Panc1 (cell line): ENCODE data around the gene FOCAD. TPM values are rescaled to one million over a fixed set of nuclear protein-coding genes. Genes with fewer than 3 reads are reported as not detected.

Experiments
- ATAC-seq: fragments of 200-7000 bp; cut with Tn5 transposase; 2 replicates; pipeline ENCODE4 v1.9.1; 2020; ENCODE audit warnings: mild to moderate bottlenecking, moderate library complexity
- BruUV-seq: library from RNA; stranded (reverse); fragments of 400-500 nt; replicated peaks from 2 replicates; lab custom pipeline; 2021; lab: Mats Ljungman, UMichigan
- CTCF ChIA-PET: fragments of 300-600 bp; sonication (Branson Sonifier 250); formaldehyde crosslinking; loops from one replicate; lab custom pipeline; 2022; ENCODE audit warnings: antibody characterized with exemption; lab: Charles Lee
- POLR2A ChIA-PET: fragments of 300-600 bp; sonication (Branson Sonifier 250); formaldehyde crosslinking; loops from one replicate; lab custom pipeline; 2022; ENCODE audit warnings: antibody characterized with exemption; lab: Charles Lee
- DNase-seq: peaks from one replicate; pipeline ENCODE4 v3.0.0-alpha.2; 2010; ENCODE audit warnings: low read depth, low spot score
- H3K27ac ChIP-seq: 2 replicates; pipeline ENCODE4 v1.5.1; 2011; ENCODE audit warnings: mild to moderate bottlenecking, low read length, inconsistent platforms
- H3K27me3 ChIP-seq: fragments of 200-500 bp; sonication (Bioruptor generic); 2 replicates; pipeline ENCODE4 v1.6.0; 2014; ENCODE audit warnings: low read length, inconsistent platforms; ENCODE audit not compliant: control insufficient read depth, insufficient read depth
- H3K36me3 ChIP-seq: fragments of 200-500 bp; sonication (Bioruptor generic); 2 replicates; pipeline ENCODE4 v1.5.1; 2014; ENCODE audit warnings: inconsistent platforms, mild to moderate bottlenecking, low read length, moderate library complexity; ENCODE audit not compliant: control insufficient read depth, insufficient read depth
- H3K4me1 ChIP-seq: 2 replicates; pipeline ENCODE4 v1.5.1; 2011; ENCODE audit warnings: inconsistent platforms, mild to moderate bottlenecking, low read length, moderate library complexity; ENCODE audit not compliant: control insufficient read depth, insufficient read depth
- H3K4me3 ChIP-seq, 2 experiments: 2 replicates each; pipeline ENCODE4 v1.5.1; 2011 to 2012; ENCODE audit warnings: low read depth in 2 of 2, low read length in 2 of 2, mild to moderate bottlenecking in 2 of 2, inconsistent platforms in 1 of 2, moderate library complexity in 1 of 2
- H3K9me3 ChIP-seq: fragments of 200-500 bp; sonication (Bioruptor generic); 2 replicates; pipeline ENCODE4 v1.5.1; 2014; ENCODE audit warnings: low read depth, mild to moderate bottlenecking, inconsistent platforms, low read length, moderate library complexity; ENCODE audit not compliant: control insufficient read depth, insufficient read depth
- POLR2AphosphoS5 ChIP-seq: IDR thresholded peaks from 2 replicates; pipeline ENCODE4 v1.6.1; 2012; ENCODE audit warnings: mild to moderate bottlenecking, low read depth, low read length, moderate library complexity
- SIN3A ChIP-seq: IDR thresholded peaks from 2 replicates; pipeline ENCODE4 v1.6.1; 2012; ENCODE audit warnings: low read depth, mild to moderate bottlenecking, low read length, moderate library complexity, borderline replicate concordance; ENCODE audit not compliant: insufficient read depth
- TCF7L2 ChIP-seq: IDR thresholded peaks from 2 replicates; pipeline ENCODE4 v1.6.1; 2011; ENCODE audit warnings: mild to moderate bottlenecking, low read depth, low read length, inconsistent platforms
- in situ Hi-C: cut with HindIII; loops from 2 replicates; pipeline ENCODE4 v1.10.0; 2016; ENCODE audit warnings: low sequenced_read_pairs, low pct_unique_long_range_greater_than_20kb
- intact Hi-C: fragments of 100-400 bp; cut with micrococcal nuclease; formaldehyde crosslinking; loops from one replicate; pipeline ENCODE4 v1.10.0; 2022; ENCODE audit not compliant: unreplicated experiment
- total RNA-seq: library from RNA; stranded (reverse); gene quantifications from one replicate; pipeline ENCODE4 v1.2.1, GENCODE V29; 2021; ENCODE audit not compliant: unreplicated experiment
- TF ChIP-seq, protein P1 (sequence below), 2 experiments: IDR thresholded peaks; 2 replicates each; pipeline ENCODE4 v1.6.1; 2011 to 2012; ENCODE audit warnings: low read depth in 2 of 2, control low read depth in 1 of 2, low read length in 1 of 2, mild to moderate bottlenecking in 1 of 2, moderate library complexity in 1 of 2; ENCODE audit not compliant: insufficient read depth in 1 of 2
- TF ChIP-seq, protein P2 (sequence below): fragments of 450-650 bp; IDR thresholded peaks from 2 replicates; pipeline ENCODE4 v1.5.1; 2017; ENCODE audit warnings: mild to moderate bottlenecking

FOCAD gene
- total RNA-seq, 1 experiment from 2014 or later: 9.8 TPM

DNA sequence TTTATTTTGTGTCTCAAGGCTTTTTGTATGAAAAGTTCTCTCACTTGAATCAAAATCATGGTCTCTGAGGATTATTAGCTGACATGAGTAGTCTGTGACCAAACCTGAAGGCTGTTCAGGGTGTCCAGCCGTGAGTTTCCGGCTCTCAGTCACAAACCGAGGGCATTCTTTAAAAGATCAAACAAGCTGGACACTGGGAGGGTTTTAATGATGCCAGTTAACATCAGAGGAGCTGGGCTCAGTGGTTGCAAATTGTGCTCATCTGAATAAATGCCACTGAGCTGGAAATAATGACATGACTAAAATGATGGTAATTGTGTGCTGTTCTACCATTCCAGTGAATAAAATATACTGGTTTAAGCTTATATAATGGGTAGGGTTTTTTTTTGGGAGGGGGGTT lies 153.1 kb downstream of the FOCAD start:
- in situ Hi-C loops (no loop called here), intact Hi-C loops (no loop called here)
- H3K9me3 ChIP-seq: no peaks in the 10 kb centered on the region
- no peak overlapping the region for H3K4me3 ChIP-seq
- DNase-seq (no peak), ATAC-seq (no peak)
- TF ChIP-seq TCF7L2 (no peak), POLR2AphosphoS5 (no peak), SIN3A (no peak)
- H3K27me3 ChIP-seq: no peaks in the 10 kb centered on the region
- no TSS peak for BruUV-seq
- no peaks in the 10 kb centered on the region for H3K4me1 ChIP-seq
- POLR2A ChIA-PET: no interaction called here
- no peaks in the 10 kb centered on the region for H3K36me3 ChIP-seq
- H3K27ac ChIP-seq: no peak overlapping the region
- CTCF ChIA-PET: no interaction called here

DNA sequence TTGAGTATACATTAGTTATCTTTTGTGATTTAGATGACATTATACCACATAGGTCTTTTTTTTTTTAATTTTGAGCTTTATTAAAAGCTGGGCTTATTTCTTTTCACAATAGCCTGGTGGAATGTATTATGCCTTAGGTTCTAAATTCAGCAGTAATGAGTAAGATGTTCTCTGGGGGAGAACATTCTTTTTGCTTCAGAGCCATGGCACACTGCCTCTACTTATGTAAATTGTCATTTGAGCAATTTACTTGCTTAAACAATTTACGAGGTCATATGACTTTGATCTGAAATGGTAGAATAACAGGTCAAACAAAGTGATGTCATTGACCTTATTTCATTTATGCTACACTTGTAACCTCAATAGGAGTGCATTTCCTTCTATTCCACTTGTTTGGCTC lies 154.2 kb downstream of the FOCAD start:
- no peak overlapping the region for H3K27ac ChIP-seq
- no TSS peak for BruUV-seq
- no peaks in the 10 kb centered on the region for H3K4me1 ChIP-seq
- POLR2A ChIA-PET: no interaction called here
- intact Hi-C loops (no loop called here), in situ Hi-C loops (no loop called here)
- CTCF ChIA-PET: no interaction called here
- no peaks in the 10 kb centered on the region for H3K36me3 ChIP-seq
- TF ChIP-seq, protein P1, sequence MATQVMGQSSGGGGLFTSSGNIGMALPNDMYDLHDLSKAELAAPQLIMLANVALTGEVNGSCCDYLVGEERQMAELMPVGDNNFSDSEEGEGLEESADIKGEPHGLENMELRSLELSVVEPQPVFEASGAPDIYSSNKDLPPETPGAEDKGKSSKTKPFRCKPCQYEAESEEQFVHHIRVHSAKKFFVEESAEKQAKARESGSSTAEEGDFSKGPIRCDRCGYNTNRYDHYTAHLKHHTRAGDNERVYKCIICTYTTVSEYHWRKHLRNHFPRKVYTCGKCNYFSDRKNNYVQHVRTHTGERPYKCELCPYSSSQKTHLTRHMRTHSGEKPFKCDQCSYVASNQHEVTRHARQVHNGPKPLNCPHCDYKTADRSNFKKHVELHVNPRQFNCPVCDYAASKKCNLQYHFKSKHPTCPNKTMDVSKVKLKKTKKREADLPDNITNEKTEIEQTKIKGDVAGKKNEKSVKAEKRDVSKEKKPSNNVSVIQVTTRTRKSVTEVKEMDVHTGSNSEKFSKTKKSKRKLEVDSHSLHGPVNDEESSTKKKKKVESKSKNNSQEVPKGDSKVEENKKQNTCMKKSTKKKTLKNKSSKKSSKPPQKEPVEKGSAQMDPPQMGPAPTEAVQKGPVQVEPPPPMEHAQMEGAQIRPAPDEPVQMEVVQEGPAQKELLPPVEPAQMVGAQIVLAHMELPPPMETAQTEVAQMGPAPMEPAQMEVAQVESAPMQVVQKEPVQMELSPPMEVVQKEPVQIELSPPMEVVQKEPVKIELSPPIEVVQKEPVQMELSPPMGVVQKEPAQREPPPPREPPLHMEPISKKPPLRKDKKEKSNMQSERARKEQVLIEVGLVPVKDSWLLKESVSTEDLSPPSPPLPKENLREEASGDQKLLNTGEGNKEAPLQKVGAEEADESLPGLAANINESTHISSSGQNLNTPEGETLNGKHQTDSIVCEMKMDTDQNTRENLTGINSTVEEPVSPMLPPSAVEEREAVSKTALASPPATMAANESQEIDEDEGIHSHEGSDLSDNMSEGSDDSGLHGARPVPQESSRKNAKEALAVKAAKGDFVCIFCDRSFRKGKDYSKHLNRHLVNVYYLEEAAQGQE (IDR thresholded peaks at IDR 0.05; ENCODE audit: insufficient read depth in 1 of 2, low read depth in 2 of 2, low read length in 1 of 2): no peak
- TF ChIP-seq TCF7L2 (no peak), SIN3A (no peak), POLR2AphosphoS5 (no peak)
- TF ChIP-seq, protein P2, sequence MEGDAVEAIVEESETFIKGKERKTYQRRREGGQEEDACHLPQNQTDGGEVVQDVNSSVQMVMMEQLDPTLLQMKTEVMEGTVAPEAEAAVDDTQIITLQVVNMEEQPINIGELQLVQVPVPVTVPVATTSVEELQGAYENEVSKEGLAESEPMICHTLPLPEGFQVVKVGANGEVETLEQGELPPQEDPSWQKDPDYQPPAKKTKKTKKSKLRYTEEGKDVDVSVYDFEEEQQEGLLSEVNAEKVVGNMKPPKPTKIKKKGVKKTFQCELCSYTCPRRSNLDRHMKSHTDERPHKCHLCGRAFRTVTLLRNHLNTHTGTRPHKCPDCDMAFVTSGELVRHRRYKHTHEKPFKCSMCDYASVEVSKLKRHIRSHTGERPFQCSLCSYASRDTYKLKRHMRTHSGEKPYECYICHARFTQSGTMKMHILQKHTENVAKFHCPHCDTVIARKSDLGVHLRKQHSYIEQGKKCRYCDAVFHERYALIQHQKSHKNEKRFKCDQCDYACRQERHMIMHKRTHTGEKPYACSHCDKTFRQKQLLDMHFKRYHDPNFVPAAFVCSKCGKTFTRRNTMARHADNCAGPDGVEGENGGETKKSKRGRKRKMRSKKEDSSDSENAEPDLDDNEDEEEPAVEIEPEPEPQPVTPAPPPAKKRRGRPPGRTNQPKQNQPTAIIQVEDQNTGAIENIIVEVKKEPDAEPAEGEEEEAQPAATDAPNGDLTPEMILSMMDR: no peak
- no peak overlapping the region for H3K4me3 ChIP-seq
- ATAC-seq (no peak), DNase-seq (no peak)
- no peaks in the 10 kb centered on the region for H3K9me3 ChIP-seq
- no peaks in the 10 kb centered on the region for H3K27me3 ChIP-seq

DNA sequence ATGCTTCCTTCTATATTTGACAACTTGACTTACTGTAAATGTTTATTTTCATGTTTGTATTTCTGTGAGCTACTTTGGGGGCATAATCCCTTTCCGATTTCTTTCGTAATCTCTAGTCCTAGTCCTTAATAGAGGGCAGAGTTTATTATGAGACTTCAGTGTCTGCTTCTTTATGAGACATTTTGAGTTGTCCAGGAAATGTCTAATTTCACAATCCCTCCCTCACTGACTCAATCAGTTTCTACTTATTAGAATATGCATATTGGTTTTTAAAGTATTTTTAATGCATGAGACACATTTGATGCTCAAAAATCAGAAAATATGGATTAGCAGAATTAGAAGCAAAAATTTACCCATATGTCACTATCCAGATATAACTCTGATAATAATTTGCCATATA lies 160.9 kb downstream of the FOCAD start:
- ATAC-seq (no peak), DNase-seq (no peak)
- H3K9me3 ChIP-seq: no peaks in the 10 kb centered on the region
- intact Hi-C loops: no loop called here
- no peaks in the 10 kb centered on the region for H3K4me1 ChIP-seq
- in situ Hi-C loops: no loop called here
- TF ChIP-seq POLR2AphosphoS5: no peak
- POLR2A ChIA-PET: interaction anchor here (0.6 kb wide), 1 partner anchor 730 kb away, joined by 4 read pairs; no protein-coding TSS in a partner anchor
- no TSS peak for BruUV-seq
- H3K27me3 ChIP-seq: no peaks in the 10 kb centered on the region
- H3K27ac ChIP-seq: no peak overlapping the region
- CTCF ChIA-PET: no interaction called here
- H3K36me3 ChIP-seq: no peaks in the 10 kb centered on the region
- no peak overlapping the region for H3K4me3 ChIP-seq
